ENCODE data around the gene PRRG1.
A peak's percentile ranks its signal among the peaks of the same experiment; 100 is the strongest.
"Not testable (repeated sequence)": the region's sequence is repeated elsewhere in the genome, so short reads cannot be mapped to it uniquely, and the experiment has no call there.

PRRG1 gene

GRCh38 chrX:37349221-37350033 lies at the start of gene PRRG1:
PRRG1 (plus strand) TSS chrX:37349364; CDS start chrX:37406250, 56,886 bp downstream.
- DNase-seq = peak; percentile 25

GRCh38 chrX:37302569-37302968 lies 46.6 kb upstream of the PRRG1 start:
- no peak for DNase-seq

GRCh38 chrX:37305238-37305637 lies 43.9 kb upstream of the PRRG1 start:
- not testable (repeated sequence) for DNase-seq

- no peak for DNase-seq
Observed at GRCh38 chrX:37314531-37314930, 34.6 kb upstream of the PRRG1 start.

- DNase-seq = no peak
Observed at GRCh38 chrX:37315511-37316248, 33.5 kb upstream of the PRRG1 start.

GRCh38 chrX:37320541-37321203 lies 28.5 kb upstream of the PRRG1 start:
- DNase-seq = no peak

- no peak for DNase-seq
Observed at GRCh38 chrX:37330642-37331041, 18.5 kb upstream of the PRRG1 start.

GRCh38 chrX:37331546-37331945 lies 17.6 kb upstream of the PRRG1 start:
- DNase-seq = no peak

- DNase-seq = no peak
Observed at GRCh38 chrX:37332055-37332454, 17.1 kb upstream of the PRRG1 start.

- DNase-seq = no peak
Observed at GRCh38 chrX:37332987-37333658, 16.0 kb upstream of the PRRG1 start.

- no peak for DNase-seq
Observed at GRCh38 chrX:37347420-37347819, 1.7 kb upstream of the PRRG1 start.

- DNase-seq = no peak
Observed at GRCh38 chrX:37348231-37348970, 763 bp upstream of the PRRG1 start.

GRCh38 chrX:37348971-37349220 lies 268 bp upstream of the PRRG1 start:
- no peak for DNase-seq

- DNase-seq = no peak
Observed at GRCh38 chrX:37350034-37350365, 836 bp downstream of the PRRG1 start.

GRCh38 chrX:37353646-37354045 lies 4.5 kb downstream of the PRRG1 start:
- no peak for DNase-seq

GRCh38 chrX:37357436-37357835 lies 8.3 kb downstream of the PRRG1 start:
- no peak for DNase-seq

GRCh38 chrX:37361596-37361995 lies 12.4 kb downstream of the PRRG1 start:
- DNase-seq = no peak

- no peak for DNase-seq
Observed at GRCh38 chrX:37364666-37365065, 15.5 kb downstream of the PRRG1 start.

GRCh38 chrX:37367946-37368345 lies 18.8 kb downstream of the PRRG1 start:
- no peak for DNase-seq

GRCh38 chrX:37370499-37371141 lies 21.5 kb downstream of the PRRG1 start:
- DNase-seq = no peak

- DNase-seq = no peak
Observed at GRCh38 chrX:37371578-37371991, 22.4 kb downstream of the PRRG1 start.

GRCh38 chrX:37378404-37378803 lies 29.2 kb downstream of the PRRG1 start:
- no peak for DNase-seq

Measured in NCI-H446 treated with DMSO at 0.1 percent for 48 hours (cell line).